IPS DF 6.9 (cell line): ENCODE data around the gene SAMD8.

Source experiments
- DNase-seq: peaks from one replicate; pipeline ENCODE4 v3.0.0-alpha.2; 2013; ENCODE audit warnings: low read depth, low spot score
- H3K27ac ChIP-seq: one replicate; pipeline ENCODE4 v1.5.1; 2013; ENCODE audit warnings: low read length, control low read depth
- H3K27me3 ChIP-seq: 2 replicates; pipeline ENCODE4 v1.6.1; 2013; ENCODE audit warnings: mild to moderate bottlenecking, low read length; ENCODE audit not compliant: control insufficient read depth, insufficient read depth
- H3K36me3 ChIP-seq: 2 replicates; pipeline ENCODE4 v1.6.1; 2013; ENCODE audit warnings: low read length; ENCODE audit not compliant: control insufficient read depth, insufficient read depth
- H3K4me1 ChIP-seq: 2 replicates; pipeline ENCODE4 v1.6.1; 2013; ENCODE audit warnings: low read length; ENCODE audit not compliant: control insufficient read depth, insufficient read depth
- H3K4me3 ChIP-seq: 2 replicates; pipeline ENCODE4 v1.5.1; 2013; ENCODE audit warnings: mild to moderate bottlenecking, low read length
- H3K9me3 ChIP-seq: 2 replicates; pipeline ENCODE4 v1.6.1; 2013; ENCODE audit warnings: low read length, inconsistent platforms; ENCODE audit not compliant: control insufficient read depth, insufficient read depth
- WGBS: extraction: QIAGEN DNeasy Blood & Tissue Kit; methylation state at CpG from one replicate; pipeline ENCODE4 v1.1.7; 2013; ENCODE audit warnings: mixed read lengths, missing lambda C conversion rate; ENCODE audit not compliant: insufficient read length, insufficient coverage; 5-methylcytosine and 5-hydroxymethylcytosine counted together

SAMD8 gene

DNA sequence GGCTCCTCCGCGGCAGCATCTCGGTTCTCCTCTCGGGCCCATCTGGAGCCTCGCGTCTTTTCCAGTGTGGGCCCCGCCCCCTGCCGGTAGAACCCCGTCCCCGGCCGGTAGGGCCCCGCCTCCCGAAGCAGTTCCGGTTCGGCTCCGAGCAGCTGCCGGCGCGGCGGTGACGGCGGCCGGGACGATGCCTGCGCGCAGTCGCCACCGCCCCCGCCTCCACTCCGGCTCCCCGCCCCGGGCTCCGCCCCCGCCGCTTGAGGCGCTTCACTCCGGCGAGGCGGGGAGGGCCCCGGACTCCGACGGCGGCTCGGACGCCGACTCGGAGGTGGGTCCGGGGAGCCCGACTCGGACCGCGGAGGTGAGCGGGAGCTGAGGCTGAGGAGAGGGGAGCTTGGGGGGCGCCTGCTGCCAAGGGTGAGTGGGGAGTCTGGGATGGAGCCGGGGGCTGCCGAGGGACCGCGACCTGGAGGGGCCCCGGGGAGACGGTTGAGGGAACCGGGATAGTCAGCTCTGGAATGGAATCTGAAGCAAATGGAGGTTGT, at the start of gene SAMD8:
TSS of gene SAMD8 (plus strand) at position 292 of the 542 bp plus-strand sequence. CDS start 38,873 bp downstream, outside the sequence.
- Histone ChIP-seq H3K27me3 (no peaks in the 10 kb centered on the region), H3K9me3 (no peaks in the 10 kb centered on the region), H3K4me1 (peaks cover 2% of the 10 kb centered on the region; the same call in 1 of the 2 replicates), H3K4me3 (peak within 1 kb of the TSS; percentile 79), H3K36me3 (no peaks in the 10 kb centered on the region), H3K27ac (no peak within 1 kb of the TSS)
- no peak for DNase-seq
- no CpG with 5 or more reads among the region's 61 CpGs for WGBS

DNA sequence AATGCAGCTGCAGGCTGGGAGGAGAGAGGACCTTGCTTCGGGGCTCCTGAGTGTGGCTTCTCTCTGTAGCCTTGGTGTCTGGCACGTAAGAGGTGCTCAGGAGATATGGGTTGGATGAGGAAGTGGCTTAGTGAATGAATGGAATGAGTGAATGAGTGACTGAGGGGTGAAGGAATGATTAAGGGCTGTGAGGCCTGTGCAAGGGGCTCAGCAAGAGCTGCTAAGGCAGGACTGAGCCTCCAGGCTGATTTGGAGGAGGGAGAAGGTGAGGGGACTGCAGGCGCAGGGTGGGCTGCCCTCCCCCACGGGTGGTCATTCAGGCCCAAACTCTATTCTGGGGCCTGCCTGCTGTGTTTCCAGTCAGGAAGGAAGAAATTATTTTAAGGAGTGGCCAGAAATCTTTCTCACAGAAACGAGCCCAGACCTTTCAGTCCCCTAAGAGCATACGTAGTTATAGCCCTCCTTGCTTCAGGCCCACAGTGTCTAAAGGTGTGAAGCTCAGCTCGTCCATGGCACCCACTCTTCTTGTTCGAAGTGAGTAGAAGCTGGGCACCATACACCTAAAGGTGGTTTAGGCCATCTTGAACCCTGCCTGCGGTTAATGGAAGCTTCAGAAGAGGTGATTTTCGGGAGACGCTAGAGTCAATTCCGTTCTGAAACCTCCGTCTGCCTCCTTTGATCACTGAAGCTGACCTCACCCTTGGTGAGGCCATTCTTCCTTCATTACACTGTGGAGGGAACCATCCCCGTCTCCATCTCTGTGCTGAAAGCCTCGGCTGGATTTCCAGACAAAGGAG, 49.5 kb upstream of the SAMD8 start:
- no peaks in the 10 kb centered on the region for H3K9me3 ChIP-seq
- no peaks in the 10 kb centered on the region for H3K27me3 ChIP-seq
- no peak for DNase-seq
- H3K4me1 ChIP-seq: no peaks in the 10 kb centered on the region
- H3K36me3 ChIP-seq: no peaks in the 10 kb centered on the region
- no CpG with 5 or more reads among the region's 15 CpGs for WGBS
- H3K4me3 ChIP-seq: no peak overlapping the region
- H3K27ac ChIP-seq: no peak overlapping the region

DNA sequence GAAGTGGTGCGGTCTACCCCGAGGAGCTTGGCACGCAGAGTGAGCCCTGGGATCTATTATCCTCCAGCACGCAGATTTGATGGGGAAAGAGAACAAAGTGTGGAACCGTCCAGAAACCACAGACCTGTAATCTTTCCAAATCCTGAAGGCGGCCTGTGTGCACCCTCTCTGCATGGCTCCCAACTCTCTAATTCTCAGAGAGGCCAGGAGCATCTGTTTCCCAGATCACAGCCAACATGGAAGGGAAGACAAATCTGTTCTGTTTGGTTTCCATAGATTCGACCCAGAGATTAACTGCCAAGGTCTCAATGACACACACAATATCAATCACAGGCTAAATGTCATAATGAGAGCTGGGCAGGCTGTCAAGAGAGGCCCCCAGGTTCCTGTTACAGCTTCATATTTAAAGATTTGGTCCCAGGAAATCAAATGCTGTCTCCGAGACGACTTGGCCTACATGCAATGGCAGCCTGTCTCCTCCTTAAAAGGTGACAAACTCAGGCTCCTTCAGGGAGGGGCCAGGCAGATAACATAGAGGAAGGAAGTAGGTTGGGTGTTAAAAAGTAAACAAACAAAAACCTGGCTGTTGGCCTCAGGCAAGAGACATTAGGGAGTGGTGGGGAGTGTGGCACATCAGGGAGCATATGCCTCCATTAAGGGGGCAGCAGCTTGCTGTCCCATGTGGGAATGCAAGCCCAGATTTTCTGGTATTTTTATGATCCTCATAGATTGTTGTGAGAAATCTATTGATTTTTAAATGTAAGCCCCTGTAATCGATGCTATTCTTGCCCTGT, 48.8 kb upstream of the SAMD8 start:
- WGBS: no CpG with 5 or more reads among the region's 10 CpGs

DNA sequence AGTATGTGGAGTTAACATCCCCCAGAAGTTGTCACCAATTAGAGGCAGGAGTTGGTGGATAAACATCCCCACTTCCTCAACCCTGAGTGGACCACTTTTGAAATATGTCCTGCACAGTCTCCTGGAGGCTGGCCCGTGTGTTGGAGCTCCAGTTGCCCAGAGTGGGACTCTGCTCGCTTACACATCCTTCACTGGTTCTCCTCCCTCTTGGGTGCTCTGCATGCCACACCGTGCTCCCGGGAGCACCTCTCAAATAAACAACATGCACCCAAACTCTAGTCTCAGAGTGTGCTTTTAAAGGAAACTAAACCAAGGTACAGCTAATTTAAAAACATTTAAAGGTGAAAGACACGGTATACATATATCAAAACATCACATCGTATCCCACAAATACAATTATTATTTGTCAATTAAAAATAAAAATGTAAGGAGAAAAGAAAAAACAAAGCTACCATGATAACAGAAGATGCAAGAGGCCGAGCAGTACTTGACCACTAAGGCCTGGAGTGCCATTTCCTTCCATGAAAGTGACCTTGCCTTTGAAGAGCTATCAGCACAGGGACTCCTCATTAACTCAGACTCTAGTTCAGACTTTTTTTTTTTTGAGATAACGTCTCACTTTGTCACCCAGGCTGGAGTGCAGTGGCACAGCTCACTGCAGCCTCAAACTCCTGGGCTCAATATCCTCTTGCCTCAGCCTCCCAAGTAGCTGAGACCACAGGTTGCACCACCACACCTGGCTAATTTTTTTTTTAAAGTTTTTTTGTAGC, 47.8 kb upstream of the SAMD8 start:
- Histone ChIP-seq H3K9me3 (no peaks in the 10 kb centered on the region), H3K36me3 (no peaks in the 10 kb centered on the region), H3K27ac (no peak overlapping the region), H3K27me3 (no peaks in the 10 kb centered on the region), H3K4me1 (no peaks in the 10 kb centered on the region), H3K4me3 (no peak overlapping the region)
- no peak for DNase-seq
- 100% methylated on average over 2 of the region's 8 CpGs for WGBS

More for the DNA sequence above, 48.8 kb upstream of the SAMD8 start:
- Histone ChIP-seq H3K27ac (no peak overlapping the region), H3K36me3 (no peaks in the 10 kb centered on the region), H3K27me3 (no peaks in the 10 kb centered on the region), H3K9me3 (no peaks in the 10 kb centered on the region), H3K4me1 (no peaks in the 10 kb centered on the region), H3K4me3 (no peak overlapping the region)
- no peak for DNase-seq

DNA sequence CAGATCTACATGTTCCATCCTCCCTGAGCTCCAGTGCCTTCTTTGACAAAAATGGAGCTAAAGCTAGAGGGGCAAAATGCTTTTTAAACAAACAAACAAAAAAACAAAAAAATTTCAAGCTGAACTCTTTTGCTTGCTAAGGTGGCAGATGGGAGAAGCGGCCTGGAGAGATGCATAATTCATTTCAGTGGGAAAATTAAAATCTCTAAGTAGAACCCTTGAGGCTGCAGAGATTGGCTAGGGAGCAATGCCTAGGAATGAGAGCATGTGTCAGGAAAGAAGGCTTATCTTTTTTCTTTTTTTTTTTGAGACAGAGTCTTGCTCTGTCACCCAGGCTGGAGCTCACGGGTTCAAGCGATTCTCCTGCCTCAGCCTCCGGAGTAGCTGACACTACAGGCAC, 46.4 kb upstream of the SAMD8 start:
- Histone ChIP-seq H3K27me3 (no peaks in the 10 kb centered on the region), H3K27ac (no peak overlapping the region), H3K4me3 (no peak overlapping the region), H3K4me1 (no peaks in the 10 kb centered on the region), H3K9me3 (no peaks in the 10 kb centered on the region), H3K36me3 (no peaks in the 10 kb centered on the region)
- DNase-seq: no peak
- no CpG with 5 or more reads among the region's 4 CpGs for WGBS

DNA sequence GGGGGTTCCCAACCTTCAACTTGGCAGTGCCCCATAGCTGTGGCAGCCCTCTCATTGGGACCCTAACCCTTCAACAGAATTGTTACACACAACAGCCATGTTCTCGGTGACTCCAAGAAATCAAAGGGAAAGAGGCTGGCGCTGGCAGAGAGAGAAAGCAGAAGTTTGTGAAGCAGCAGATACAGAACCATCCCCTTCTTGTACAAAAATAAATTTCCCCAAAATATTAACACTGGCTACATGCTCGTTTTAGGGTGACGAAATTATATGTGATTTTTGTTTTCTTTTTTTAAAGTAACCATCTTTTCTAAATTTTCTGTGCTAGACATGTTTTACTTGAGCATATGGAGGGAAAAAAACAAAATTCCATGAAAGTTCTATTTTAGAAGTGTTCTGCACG, 45.2 kb upstream of the SAMD8 start:
- WGBS: no CpG with 5 or more reads among the region's 5 CpGs
- Histone ChIP-seq H3K27me3 (no peaks in the 10 kb centered on the region), H3K27ac (no peak overlapping the region), H3K4me1 (no peaks in the 10 kb centered on the region), H3K4me3 (no peak overlapping the region), H3K9me3 (no peaks in the 10 kb centered on the region), H3K36me3 (no peaks in the 10 kb centered on the region)
- DNase-seq: no peak

DNA sequence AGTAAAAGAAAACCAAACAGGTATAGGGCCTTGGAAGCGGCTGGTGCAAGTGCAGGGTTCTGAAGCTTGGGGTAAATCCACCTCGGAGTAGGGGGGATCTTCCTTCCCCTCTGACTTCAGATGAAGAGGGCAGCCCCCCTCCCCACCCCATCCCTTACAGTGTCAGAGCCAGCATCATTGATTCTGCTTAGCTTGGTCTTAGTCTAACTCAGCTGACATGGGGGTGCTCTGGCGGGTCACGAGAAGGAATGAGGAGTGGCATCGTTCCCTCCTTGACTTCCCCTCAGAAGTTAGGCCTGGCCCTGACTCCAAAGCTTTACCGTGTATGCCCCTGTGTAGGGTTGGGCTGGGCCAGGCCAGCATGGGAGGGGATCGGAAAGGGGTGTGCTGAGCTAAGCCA, 44.2 kb upstream of the SAMD8 start:
- Histone ChIP-seq H3K36me3 (no peaks in the 10 kb centered on the region), H3K27ac (no peak overlapping the region), H3K9me3 (no peaks in the 10 kb centered on the region), H3K4me3 (no peak overlapping the region), H3K4me1 (no peaks in the 10 kb centered on the region), H3K27me3 (no peaks in the 10 kb centered on the region)
- WGBS: no CpG with 5 or more reads among the region's 7 CpGs
- DNase-seq: no peak

DNA sequence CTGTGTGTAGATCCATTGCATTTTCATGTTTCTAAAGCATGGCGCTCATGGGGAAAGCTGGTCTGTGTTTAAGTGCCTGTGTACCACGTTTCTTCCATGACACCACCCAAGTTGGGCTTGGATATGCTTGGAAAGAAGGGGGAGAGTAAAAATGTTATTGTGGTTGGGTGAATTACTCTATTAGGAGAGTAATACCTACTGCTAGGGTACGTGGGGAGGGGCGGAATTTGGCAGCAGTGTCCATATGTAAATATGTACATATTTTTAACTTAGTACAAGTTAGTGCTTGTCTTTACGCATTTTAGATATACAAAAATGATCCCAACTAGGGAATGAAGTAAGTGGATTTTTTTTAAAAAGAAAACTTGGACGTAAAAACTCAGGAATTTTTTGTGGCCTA, 42.9 kb upstream of the SAMD8 start:
- Histone ChIP-seq H3K36me3 (no peaks in the 10 kb centered on the region), H3K27me3 (no peaks in the 10 kb centered on the region), H3K27ac (no peak overlapping the region), H3K4me1 (no peaks in the 10 kb centered on the region), H3K9me3 (no peaks in the 10 kb centered on the region), H3K4me3 (no peak overlapping the region)
- WGBS: 100% methylated on average over 1 of the region's 6 CpGs
- DNase-seq: no peak

DNA sequence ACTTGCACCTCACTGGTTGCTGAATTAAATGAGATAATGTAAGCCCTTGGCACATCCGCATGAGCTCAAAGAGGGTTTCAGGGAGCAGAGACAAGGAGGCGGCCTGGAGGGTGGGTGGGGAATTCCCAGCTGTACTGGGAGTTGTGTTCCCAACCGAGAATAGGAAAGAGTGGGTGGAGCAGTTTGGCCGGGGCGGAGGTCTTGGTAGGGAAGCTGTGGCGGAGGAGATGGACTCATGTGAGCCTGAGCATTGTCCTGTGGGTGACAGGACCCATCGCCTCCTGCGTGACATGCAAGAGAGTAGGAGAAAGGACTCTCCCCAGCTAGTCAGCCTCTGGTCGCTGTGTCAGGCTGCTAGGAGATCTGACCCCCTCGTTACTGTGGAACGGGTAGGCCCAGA, 41.0 kb upstream of the SAMD8 start:
- DNase-seq: no peak
- no CpG with 5 or more reads among the region's 11 CpGs for WGBS
- H3K4me1 ChIP-seq: no peaks in the 10 kb centered on the region
- H3K4me3 ChIP-seq: no peak overlapping the region
- H3K27me3 ChIP-seq: no peaks in the 10 kb centered on the region
- no peaks in the 10 kb centered on the region for H3K9me3 ChIP-seq
- no peaks in the 10 kb centered on the region for H3K36me3 ChIP-seq
- H3K27ac ChIP-seq: no peak overlapping the region

DNA sequence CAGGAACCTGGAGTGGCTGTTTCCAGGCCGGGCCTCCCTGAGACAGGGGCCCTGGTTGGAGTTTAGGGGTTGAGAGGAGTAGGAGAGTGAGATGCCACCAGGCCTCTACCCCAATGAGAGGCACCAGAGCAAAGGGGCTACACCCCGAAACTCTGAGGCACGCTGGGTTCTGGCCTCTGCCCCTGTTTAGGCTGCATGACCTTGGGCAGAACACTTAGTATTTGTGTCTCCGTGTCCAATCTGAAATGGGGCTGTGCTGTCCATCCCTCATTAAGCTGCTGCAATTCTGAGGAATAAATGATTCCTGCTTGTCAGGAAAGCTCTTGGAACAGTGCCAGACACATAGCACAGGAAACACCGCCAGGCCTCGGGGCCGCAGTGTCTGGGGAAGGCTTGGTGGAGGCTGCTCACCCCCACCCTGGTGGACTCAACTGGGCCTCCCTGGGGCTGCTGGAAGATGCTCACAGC, 40.5 kb upstream of the SAMD8 start:
- no peaks in the 10 kb centered on the region for H3K9me3 ChIP-seq
- H3K4me3 ChIP-seq: no peak overlapping the region
- no peak for DNase-seq
- H3K27me3 ChIP-seq: no peaks in the 10 kb centered on the region
- no CpG with 5 or more reads among the region's 7 CpGs for WGBS
- H3K4me1 ChIP-seq: no peaks in the 10 kb centered on the region
- H3K27ac ChIP-seq: no peak overlapping the region
- H3K36me3 ChIP-seq: no peaks in the 10 kb centered on the region
